Activated CD8-positive, alpha-beta memory T cell treated with anti-CD3 and anti-CD28 coated beads for 4 hours (primary cell): Measurements from ENCODE around the gene C10orf120.

Experiments used
- DNase-seq, 2 donors: peaks; one replicate each; pipeline ENCODE4 v3.0.0-alpha.2; 2020; ENCODE audit warnings: low read depth in 2 of 2

C10orf120 gene

GRCh38 chr10:122699796-122700455, at the start of gene C10orf120:
Gene C10orf120, minus strand, starts transcription at chr10:122699846. Its CDS starts 56 bp downstream, at chr10:122699790.
- no peak for DNase-seq

GRCh38 chr10:122748496-122748895, 48.9 kb upstream of the C10orf120 start:
- DNase-seq: no peak

DNA sequence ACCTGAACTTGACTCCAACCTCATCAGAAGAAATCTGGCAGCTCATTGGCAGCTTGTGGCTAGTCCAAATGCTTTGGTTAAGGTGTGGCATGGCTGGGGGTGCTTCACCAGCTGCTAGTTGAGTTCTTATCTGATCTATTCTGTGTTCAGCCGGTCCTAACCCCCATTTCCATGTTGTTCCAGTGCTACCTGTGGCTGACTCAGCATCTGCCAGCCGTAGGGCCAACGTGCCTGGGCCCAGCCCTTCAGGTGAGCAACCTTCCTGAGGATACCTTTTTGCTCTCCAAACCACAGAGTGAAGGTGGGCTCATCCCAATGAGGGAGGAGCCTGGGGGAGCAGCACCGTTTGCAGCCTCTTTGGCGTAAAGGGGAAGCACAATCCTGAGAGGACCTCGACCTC, 46.8 kb upstream of the C10orf120 start:
- no peak for DNase-seq

DNA sequence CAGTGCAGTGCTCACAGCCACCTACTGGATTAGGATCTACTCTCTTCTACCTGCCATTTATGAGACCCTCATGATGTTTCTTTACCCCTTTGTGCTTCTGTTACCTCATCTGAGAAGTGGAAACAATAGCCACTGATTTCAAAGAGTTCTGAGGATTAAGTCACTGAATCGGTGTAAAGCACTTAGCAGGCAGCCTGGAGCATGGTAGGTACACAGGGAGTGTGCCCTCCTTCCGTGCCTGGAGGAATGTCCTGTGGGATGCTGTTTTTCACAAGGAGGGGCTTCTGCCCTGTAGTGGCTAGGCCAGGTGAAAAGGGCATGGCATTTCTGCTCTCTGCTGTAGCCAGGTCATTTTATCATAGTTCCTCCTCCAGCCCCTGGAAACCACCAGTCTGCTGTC, 44.6 kb upstream of the C10orf120 start:
- DNase-seq: no peak

- no peak for DNase-seq
Observed at GRCh38 chr10:122740640-122741039, 41.0 kb upstream of the C10orf120 start.

GRCh38 chr10:122738031-122738430, 38.4 kb upstream of the C10orf120 start:
- DNase-seq: no peak

GRCh38 chr10:122733931-122734665, 34.5 kb upstream of the C10orf120 start:
- DNase-seq: no peak

- DNase-seq: no peak
Observed at GRCh38 chr10:122733443-122733842, 33.8 kb upstream of the C10orf120 start.

DNA sequence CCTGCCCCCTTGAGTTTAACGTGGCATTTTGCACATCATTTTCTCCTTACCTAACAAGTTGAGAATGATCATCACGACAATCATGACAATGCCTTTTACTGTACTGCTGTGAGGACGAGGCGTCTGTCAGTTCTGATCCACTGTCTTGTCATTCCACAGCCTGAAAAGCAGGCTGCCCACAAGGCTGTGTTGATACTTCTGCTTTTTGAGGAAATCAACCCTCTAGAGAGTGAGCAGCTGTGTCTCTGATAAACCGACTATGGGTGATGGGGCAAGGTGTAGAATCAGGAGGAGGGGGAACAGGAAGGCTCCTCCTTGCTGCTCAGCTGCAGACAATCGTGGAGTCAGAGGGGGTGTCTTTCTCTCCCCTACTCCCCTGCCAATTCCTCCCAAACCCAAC, 30.6 kb upstream of the C10orf120 start:
- DNase-seq: no peak

GRCh38 chr10:122729126-122729525, 29.5 kb upstream of the C10orf120 start:
- DNase-seq: no peak

DNA sequence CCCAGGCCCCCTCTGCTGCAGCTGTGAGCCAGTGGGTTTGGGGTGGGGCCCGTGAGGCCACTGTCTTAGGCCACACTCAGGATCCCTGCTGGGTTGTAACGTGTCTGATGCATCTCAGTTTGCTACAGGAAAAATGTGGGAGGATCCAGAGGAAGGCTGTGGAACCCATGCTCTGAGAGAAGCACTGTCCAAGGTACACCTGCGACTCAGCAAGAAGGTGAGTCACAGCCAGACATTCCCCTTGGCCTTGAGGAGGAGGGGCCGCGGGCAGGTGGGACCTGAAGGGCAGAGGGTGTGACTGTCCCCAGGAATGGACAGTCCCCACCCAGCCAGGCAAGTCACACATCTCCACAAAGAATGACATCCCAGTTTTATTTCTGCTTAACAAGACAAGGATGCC, 27.8 kb upstream of the C10orf120 start:
- DNase-seq: no peak

DNA sequence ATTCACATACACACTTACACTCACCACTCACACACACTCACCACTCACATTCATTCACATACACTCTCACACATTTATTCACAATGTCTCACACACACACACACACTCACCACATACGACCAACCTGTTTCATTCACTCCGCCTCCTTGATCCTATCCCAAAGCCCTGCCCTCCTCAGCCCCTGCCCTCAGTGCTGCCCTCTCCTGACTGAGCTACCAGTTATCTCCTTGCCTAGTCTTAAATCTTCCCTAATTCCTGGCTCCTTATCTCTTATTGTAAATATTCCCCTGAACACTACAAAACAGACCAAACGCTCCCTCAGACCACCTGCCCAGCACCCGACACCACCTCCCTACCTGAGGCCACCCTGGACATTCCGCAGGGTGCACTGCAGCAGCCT, 26.1 kb upstream of the C10orf120 start:
- no peak for DNase-seq

- no peak for DNase-seq
Observed at GRCh38 chr10:122725006-122725405, 25.4 kb upstream of the C10orf120 start.

DNA sequence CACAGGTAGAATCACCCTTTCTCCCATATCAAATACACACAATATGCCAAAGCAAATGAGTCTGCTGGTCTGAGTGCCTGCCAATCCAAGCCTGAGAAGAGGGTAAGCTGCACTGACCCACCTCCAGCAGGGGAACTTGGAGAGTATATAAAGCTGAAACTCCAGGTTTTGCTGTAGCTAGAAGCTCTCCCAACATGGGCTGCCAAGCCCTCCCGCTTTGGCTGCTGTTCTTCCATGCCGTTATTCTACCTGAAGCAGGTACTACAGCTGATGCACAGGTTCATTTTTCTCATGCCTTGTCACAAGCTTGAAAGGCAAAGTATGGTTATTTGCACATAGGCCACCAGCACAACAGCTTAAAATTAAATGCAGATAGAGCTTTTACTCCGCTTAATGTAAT, 21.5 kb upstream of the C10orf120 start:
- no peak for DNase-seq

DNA sequence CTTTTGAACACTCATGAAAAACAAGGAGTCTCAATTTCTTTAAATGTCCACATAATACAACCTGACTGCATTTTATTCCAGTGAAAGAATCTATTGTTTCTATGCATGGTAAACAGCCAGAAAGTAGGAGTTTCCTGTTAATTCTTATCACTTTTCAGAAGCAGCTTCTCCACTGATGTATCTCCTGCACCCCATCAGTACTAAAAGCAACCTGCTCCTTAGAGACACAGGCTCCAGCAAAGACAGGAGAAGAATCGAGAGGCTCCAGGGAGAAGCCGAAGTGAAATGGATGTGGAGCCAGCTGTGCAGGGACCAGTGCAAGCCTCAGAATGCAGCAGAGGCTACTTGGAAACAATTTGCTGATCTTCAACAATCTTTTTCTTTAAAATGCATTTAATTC, 16.4 kb upstream of the C10orf120 start:
- DNase-seq: no peak

DNA sequence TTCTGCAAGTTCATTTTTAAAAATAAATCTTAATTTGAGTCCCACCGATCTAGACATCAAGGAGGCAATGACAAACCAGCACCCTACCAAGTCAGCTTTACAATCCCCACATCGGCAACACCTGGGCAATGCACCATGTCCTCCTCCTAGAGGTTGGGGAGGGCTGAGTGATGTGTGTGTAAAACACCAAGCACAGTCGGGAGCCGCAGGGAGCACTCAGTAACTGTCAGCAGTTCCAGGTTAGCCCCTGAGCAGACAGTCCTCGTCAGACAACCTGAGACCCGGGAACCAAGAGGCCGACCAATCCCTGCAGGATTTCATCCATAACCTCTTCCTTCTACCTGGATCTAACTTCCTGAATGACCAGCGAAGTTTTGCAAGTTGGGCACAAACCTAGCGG, 15.9 kb upstream of the C10orf120 start:
- no peak for DNase-seq

DNA sequence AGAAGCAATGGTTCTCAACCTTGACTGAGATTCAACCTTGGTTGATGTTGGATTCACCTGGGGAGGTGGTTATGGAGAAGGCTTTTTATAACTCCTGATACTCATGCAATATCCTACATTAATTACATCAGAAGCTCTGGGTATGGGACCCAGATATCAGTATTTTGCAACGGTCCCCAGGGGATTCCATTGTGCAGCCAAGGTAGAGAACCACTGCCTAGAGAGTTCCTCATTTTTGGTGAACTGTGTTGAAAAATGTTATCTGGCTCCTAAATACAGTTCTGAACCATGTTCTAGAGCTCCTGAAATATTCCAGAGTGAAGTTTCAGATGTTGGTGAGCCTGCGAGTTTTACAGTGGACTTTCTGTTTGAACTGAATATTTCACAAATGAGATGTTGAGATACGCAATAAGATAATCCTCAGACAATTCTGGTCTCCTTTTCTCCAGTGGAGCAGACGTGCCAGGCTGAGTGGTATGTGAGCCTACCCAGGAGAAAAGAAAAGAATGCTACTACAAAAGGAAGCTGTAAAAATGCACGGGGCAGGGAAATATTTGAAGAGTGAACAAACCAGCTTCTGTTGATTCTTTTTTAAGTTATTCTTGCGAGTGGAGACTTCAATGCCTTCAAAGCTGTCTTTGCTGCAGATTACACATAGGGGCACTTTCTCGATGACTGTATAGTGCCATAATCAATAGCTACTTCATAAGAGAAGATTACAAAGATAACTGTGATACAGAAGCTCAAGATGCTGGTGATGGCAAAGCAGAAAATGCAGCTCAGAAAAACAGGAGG, 13.6 kb upstream of the C10orf120 start:
- DNase-seq: no peak

GRCh38 chr10:122710576-122710975, 10.9 kb upstream of the C10orf120 start:
- DNase-seq: no peak

DNA sequence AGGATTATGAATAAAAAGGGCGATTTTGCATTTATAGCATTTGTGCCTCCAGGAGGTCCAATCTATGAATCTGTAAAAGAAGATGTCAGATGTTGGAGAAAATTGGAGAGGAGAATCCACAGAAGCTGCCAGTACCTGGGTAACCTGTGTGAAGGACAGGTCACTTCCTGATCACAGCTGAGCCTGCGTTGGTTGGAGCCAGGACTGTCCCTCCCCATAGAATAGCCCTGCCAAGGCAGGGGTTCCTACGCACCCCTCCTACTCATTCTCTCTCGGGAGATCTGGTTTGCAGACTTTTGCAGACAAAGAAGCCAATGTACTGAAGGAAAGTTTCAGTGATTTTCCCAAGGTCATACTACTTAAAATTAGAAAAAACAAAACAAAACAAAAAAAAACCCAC, 10.3 kb upstream of the C10orf120 start:
- no peak for DNase-seq

- DNase-seq: no peak
Observed at GRCh38 chr10:122707535-122707934, 7.9 kb upstream of the C10orf120 start.

DNA sequence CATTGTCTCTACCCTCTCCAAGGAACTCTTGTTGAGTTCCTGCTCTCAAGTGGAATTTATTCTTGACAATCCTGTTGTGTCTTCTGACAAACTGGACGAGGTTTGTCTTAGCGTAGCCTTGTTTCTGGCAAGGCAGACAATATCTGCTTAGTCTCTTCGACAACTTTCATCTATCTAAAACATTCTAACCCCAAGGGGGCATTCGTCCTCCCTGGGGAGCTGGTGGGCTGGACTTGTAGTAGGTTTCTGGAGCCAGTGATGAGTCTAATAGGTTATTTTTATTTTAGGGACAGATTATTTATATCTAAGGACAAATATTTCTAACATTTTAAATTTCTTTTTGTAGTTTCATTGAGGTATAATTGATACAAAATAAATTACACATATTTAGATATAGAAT, 7.3 kb upstream of the C10orf120 start:
- DNase-seq: no peak

GRCh38 chr10:122706467-122706866, 6.8 kb upstream of the C10orf120 start:
- no peak for DNase-seq
